Lower leg skin (tissue), 3 donors: ENCODE results near the gene IBSP.

Experiments
- CTCF ChIP-seq, 3 donors: fragments of 450-650 bp; IDR thresholded peaks; one replicate each; pipeline ENCODE4 v1.5.1; 2016; ENCODE audit warnings: antibody characterized with exemption in 3 of 3, mild to moderate bottlenecking in 3 of 3, moderate library complexity in 2 of 3
- POLR2A ChIP-seq, 2 donors: fragments of 450-650 bp; IDR thresholded peaks; one replicate each; pipeline ENCODE4 v1.6.1; 2016 to 2017; ENCODE audit warnings: antibody characterized with exemption in 2 of 2, mild to moderate bottlenecking in 1 of 2, moderate library complexity in 1 of 2

DNA sequence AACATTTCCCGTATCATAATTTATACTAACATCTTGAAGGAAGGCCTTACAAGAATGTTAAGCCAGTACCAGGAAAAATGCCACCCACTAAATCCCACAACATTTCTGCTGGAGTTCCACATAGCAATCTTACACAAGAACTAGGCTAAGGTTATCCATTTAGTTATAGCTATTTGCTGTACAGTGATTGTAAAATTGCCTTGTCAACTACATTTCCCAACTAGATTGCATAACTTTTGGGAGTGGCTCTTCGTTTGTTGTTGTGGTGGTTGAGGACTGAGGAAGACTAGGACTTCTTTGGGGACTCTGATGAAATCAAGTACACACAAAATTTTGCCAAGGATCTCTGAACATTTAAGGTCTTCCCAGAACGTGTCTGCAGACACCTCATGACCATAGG, 8.0 kb downstream of the IBSP start:
- TF ChIP-seq CTCF (IDR thresholded peaks at IDR 0.05) (no peak), POLR2A (IDR thresholded peaks at IDR 0.05) (no peak)
